Suppressor macrophage treated with lipopolysaccharide for 4 hours (primary cell): ENCODE measurements around the gene ZNF512B.
"Not testable (repeated sequence)": the region's sequence is repeated elsewhere in the genome, so short reads cannot be mapped to it uniquely, and the experiment has no call there.

Experiments used
- DNase-seq: peaks from one replicate; pipeline ENCODE4 v3.0.0-alpha.2; 2020

Gene ZNF512B

GRCh38 chr20:63976980-63977738, 7.4 kb upstream of the ZNF512B start:
- no peak for DNase-seq

DNA sequence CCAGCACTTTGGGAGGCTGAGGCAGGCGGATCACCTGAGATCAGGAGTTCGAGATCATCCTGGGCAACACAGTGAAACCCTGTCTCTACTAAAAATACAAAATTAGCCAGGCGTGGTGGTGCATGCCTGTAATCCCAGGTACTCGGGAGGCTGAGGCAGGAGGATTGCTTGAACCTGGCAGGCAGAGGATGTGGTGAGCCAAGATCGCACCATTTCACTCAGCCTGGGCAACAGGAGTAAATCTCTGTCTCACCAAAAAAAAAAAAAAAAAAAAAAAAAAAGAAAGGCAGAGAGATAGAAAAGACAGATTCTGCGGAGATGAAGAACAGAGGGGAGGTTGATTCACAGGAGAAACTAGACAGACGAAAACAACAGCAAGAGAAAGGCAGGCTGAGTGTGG, 6.8 kb upstream of the ZNF512B start:
- not testable (repeated sequence) for DNase-seq

GRCh38 chr20:63974402-63975200, 4.9 kb upstream of the ZNF512B start:
- DNase-seq: no peak

- DNase-seq: peak; percentile 94
These were observed 4.1 kb upstream of the ZNF512B start for GRCh38 chr20:63973636-63974401.

GRCh38 chr20:63973160-63973479, 3.4 kb upstream of the ZNF512B start:
- no peak for DNase-seq

GRCh38 chr20:63972312-63973159, 2.8 kb upstream of the ZNF512B start:
- no peak for DNase-seq

DNA sequence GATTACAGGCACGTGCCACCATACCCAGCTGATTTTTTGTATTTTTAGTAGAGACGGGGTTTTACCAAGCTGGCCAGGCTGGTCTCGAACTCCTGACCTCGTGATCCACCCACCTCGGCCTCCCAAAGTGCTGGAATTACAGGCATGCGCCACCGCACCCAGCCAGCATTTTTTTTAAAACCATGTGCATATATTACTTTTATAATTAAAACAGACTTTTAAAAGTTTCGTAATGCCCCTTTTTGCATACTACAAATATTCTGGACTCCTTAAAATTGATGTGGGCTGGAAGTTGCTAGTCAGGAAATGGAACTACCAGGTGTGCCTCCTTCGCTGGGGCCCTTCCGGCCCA, 2.2 kb upstream of the ZNF512B start:
- not testable (repeated sequence) for DNase-seq

DNA sequence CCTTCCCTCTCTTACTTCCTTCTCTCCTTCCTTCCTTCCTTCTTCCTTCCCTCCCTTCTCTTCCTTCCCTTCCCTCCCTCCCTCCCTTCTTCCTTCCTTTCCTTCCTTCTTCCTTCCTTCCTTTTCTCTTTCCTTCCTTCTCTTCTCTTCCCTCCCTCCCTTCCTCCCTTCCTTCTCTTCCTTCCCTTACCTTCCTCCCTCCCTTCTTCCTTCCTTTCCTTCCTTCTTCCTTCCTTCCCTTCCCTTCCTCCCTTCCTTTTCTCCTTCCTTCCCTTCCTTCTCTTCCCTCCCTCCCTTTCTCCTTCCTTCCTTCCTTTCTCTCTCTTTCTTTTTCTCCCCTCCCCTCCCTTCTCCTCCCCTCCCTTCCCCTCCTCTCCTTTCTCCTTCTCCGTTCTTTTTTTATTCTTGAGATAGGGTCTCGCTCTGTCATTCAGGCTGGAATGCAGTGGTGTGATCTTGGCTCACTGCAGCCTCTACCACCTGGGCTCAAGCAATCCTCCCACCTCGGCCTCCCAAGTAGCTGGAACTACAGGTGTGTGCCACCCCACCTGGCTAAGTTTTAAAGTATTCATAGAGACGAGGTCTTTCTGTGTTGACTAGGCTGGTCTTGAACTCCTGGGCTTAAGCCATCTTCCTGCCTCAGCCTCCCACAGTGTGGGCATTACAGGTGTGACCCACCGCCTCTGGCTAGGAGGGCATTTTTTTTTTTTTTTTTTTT, 1.1 kb upstream of the ZNF512B start:
- no peak for DNase-seq

DNA sequence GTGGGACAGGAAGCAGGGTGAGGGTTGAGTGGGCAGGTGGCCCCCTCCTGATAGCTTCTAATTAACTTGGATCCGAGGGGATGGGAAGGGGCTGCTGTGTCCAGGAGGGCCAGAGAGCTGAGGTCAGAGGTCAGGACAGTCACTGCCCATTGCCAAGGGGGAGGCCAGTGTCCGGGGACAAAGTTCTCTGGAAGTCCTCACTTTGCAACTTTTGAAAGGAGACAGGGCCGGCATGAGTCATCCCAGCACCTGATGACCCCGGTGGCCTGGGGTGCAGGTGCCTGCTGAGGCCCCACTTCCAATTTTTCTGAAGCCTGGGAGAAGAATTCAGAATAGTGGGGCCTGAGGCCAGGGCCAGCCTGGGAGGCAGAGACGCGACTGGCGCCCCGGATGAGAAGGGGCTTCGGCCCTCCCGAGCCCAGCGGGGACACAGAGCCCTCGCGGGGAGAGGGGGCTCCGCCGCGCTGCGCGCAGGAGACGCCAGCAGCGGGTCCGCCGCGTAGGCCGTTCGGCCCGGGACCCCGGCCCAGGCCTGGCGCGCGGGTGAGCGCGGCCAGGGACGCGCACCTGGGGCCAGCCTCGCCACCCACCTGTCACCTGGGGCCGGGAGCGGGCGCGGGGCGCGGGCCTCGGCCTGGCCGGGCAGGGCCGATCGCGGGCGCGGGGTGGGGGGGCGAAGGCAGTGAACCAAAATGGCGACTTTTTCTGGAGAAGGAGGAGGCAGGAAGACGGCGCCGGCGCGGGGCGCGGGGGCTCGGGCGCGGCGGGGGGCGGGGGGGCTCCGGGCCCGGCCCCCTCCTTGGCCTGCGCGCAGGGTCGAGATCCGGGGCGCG, 586 bp downstream of the ZNF512B start:
- DNase-seq: no peak

DNA sequence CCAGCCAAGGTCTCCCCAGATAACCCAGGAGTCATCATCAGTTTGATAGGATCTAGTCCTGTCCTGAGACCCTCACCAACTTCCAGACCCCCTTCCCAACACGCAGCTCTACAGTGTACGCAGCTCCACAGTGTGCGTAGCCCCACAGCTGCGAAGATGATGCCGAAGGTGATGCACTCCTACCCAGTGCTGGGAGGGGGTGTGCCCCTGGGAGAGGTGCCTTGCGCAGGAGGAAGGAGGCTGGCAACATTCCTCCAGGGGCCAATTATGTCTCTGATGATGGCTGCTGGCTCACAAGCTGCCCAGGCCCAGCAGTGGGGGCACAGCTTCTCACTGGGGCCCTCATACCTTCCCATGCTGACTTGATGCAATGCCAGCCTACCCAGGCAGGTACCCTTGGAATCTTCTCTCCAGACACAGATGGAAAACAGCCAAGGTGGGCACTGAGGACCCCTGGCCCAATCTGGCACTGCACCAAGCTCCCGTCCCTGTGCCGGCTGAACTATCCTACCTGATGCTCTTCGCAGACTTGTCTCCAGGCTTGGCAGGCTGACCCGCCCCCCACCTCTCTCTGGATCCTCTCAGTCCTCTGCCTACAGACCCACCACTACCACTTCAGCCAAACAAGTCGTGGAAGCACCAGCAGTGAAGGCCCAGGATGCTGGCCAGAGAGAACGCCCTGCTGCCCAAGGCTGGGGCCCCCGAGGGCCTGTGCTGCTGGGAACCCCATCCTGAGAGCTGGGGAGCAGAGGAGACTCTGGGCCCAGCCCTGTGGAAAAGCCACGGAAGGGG, 1.4 kb downstream of the ZNF512B start:
- no peak for DNase-seq

DNA sequence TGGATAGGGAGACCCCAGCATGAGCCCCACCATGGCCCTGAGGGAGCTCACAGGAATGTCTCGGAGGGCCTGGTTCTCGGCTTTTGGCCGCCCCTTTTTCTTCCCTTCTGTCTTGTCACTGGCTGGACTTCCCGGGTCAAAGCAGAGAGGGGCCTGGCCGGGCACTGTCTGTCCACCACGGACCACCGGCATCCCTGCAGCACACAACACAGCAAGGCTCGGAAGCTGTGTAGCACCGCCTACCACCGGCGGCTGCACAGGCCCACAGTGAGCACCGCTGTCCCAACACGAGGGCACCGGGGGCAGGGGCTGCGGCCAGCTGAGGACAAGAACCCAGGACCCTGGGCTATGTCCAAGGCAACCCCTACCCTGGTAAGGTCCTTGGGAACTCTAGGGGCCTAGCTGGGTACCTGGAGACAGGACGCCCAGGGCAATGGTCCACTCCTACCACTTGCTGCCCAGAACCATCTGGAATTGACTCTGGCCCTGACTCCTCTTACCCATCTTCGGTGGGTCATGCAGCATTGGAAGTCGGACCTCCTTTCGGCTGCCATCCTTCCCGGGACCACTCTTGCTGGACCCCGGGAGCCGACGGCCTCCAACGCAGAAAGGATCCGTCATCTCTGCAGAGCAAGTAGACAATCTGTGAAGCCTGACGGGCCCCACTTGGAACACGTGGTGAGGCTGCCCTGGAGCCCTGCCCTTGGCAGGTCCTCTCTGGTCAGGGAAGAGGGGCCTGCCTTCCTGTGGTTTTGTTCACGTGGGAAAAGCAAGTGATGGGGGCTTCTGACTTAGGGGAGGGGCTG, 2.2 kb downstream of the ZNF512B start:
- no peak for DNase-seq

DNA sequence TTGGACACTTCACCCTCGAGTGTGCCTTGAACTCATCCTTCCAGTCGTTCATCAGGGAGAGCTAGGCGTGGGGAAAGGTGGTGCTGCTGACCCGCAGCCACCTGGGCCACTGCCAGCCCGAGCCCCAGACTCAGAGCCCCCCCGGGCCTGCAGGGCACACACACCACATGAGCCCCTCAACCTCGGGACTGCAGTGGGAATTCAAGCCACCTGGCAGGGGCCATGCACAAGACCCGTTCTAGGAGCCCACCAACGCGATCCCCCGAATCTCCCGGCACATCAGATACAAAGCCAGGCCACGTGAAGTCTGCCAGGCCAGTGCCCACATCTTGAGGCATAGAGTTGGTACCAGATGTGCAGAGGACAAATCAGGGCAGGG, 2.8 kb downstream of the ZNF512B start:
- no peak for DNase-seq

DNA sequence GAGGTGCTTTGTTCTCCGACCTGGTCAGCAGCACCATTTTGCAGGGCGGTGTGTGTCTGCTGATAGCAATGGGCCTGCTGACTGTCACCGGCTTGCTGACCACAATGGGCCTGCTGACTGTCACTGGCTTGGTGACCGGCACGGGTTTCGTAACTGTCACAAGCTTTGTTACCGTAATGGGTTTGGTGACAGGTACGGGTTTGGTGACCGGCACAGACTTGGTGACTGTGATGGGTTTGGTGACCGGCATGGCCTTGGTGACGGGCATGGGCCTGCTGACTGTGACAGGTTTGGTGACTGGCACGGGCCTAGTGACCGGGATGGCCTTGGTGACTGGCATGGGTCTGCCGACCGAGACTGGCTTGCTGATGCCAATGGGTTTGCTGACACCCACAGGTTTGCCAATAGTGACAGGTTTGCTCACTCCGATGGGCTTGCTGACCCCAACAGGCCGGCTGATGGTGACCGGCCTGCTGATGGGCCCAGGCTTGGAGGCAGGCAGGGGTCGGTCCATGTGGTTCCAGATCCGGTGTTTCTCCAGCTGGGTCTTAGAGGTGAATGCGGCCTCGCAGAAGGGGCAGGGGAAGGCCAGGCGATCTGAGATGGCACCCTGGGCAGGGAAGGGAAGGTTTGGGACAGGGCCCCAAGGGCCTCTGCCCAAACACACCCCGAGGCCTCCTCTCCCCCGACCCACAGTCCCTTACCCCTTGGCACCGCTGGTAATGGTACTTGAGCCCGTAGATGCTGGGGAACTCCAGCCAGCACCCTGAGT, 3.4 kb downstream of the ZNF512B start:
- no peak for DNase-seq

DNA sequence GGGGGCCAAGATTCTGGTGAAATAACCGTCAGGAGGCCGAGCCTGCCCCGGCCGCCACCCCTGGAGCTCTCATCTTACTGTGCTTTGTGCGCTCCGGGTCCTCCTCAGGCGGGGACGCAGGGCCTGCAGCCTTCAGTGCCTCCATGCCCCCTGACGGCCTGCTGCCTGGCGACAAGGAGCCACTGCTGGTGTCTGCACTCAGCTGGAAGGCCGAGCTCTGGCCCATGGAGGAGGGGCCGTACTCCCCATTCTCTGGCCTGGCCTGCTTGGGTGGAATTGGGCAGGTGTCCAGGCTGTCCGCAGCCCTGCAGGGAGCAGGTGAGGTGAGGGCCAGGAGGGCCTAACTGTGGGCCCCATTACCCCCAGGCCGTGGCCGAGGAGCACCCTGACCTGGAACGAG, 5.3 kb downstream of the ZNF512B start:
- no peak for DNase-seq

DNA sequence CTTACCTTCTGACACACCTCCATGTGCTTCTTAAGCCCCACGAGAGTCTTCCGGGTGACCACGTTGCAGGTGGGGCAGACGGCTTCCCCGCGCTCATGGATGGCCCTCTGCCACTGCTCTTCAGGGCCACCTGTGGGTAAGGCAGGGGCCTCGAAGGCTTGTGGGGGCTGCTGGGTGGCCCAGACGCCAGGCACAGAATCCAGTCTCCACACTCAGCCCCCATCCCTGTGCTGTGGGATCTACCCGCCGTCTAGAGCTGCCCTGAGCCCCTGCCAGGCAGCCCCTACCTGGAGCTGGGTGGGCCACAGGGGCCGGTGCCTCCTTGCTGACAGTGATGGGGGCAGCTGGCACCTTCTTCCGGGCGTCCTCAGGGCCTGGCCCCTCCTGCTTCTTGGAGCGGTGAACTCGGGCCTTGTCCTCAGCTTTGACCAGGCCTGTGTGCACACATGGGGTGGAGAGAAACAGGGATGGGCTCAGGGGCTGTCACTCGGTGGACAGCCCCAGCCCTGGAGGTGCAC, 5.9 kb downstream of the ZNF512B start:
- no peak for DNase-seq

GRCh38 chr20:63963348-63963741, 6.4 kb downstream of the ZNF512B start:
- no peak for DNase-seq

DNA sequence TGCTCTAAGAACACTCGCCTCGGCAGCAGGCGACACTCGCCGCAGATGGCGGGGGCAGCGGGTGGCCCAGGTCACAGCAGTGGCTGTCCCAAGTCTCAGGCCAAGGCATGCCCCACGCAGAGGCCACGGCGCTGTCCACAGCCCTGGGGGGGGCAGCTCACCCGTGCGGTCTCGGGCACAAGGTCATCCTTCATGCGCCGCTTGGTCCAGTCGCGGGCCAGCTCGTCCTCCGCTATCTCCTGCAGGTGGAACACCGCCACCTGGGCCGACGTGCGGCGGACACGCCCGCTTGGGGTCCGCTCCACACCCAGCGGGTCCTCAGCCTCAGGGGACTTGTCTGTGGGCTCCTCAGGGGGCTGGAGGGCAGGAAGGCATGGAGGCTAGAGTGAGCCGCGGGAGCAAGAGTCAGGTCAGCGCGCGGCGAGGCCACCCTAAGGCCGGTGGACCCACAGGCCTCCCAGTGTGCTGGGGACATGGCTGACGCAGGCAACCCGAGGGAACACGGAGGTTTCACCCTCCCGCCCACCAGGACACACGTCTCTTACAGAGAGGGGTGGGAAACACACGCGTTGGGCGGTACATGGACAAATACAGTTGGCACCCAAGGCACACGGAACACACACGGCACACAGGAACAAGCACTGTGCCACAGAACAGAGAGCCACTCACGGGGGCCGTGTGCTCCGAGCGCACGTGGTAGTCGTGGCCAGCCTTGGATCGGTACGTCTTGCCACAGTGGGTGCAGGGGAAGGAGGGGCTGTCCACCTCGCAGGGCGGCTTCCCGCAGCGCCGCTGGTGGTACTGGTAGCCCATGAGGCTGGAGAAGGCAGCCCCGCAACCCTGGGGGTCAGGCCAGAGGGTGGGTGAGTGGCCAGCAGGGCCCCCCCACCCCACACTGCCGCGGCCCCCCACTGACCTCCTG, 7.0 kb downstream of the ZNF512B start:
- DNase-seq: no peak
